HUES6 (cell line): ENCODE results near the gene BCAS1.
"Not testable (repeated sequence)": the region's sequence is repeated elsewhere in the genome, so short reads cannot be mapped to it uniquely, and the experiment has no call there.

Source experiments
- H3K27ac ChIP-seq: 2 replicates; pipeline ENCODE4 v1.7.0; 2013; ENCODE audit warnings: low read depth, mild to moderate bottlenecking, low read length, inconsistent platforms
- H3K27me3 ChIP-seq: 2 replicates; pipeline ENCODE4 v1.6.1; 2013; ENCODE audit warnings: low read length; ENCODE audit not compliant: control insufficient read depth, insufficient read depth
- H3K36me3 ChIP-seq: 2 replicates; pipeline ENCODE4 v1.6.1; 2013; ENCODE audit warnings: low read length; ENCODE audit not compliant: control insufficient read depth, insufficient read depth
- H3K4me1 ChIP-seq: 2 replicates; pipeline ENCODE4 v1.6.1; 2013; ENCODE audit warnings: low read length; ENCODE audit not compliant: control insufficient read depth, insufficient read depth
- H3K4me3 ChIP-seq: 2 replicates; pipeline ENCODE4 v1.5.1; 2013; ENCODE audit warnings: low read depth, low read length
- H3K9ac ChIP-seq: one replicate; pipeline ENCODE4 v1.6.1; 2013; ENCODE audit warnings: mild to moderate bottlenecking, low read length
- H3K9me3 ChIP-seq: 2 replicates; pipeline ENCODE4 v1.6.1; 2013; ENCODE audit warnings: low read depth, low read length; ENCODE audit not compliant: control insufficient read depth, insufficient read depth

Gene BCAS1

DNA sequence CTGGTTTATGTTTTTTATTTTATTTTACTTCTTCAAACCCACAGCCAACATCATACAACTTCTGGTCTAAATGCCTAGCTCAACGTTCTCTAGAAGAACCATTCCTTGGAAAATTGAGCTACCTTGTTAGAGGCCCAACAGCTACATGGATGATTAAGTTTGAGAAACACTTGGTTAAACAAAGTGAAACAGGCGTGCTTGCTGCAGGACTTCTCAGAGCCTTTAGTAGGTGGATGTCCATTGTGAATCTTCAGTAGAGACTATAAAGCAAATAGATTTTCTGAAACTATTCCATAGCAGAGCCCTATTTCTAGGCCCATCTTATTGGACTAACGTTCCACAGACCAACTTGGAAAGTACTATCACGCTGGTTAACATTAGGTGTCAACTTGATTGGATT lies 51.3 kb downstream of the BCAS1 start:
- no peak overlapping the region for H3K4me3 ChIP-seq
- H3K27ac ChIP-seq = no peak overlapping the region
- H3K4me1 ChIP-seq = peaks cover 3% of the 10 kb centered on the region
- no peaks in the 10 kb centered on the region for H3K9me3 ChIP-seq
- no peaks in the 10 kb centered on the region for H3K36me3 ChIP-seq
- H3K27me3 ChIP-seq = no peaks in the 10 kb centered on the region
- H3K9ac ChIP-seq = no peak overlapping the region

DNA sequence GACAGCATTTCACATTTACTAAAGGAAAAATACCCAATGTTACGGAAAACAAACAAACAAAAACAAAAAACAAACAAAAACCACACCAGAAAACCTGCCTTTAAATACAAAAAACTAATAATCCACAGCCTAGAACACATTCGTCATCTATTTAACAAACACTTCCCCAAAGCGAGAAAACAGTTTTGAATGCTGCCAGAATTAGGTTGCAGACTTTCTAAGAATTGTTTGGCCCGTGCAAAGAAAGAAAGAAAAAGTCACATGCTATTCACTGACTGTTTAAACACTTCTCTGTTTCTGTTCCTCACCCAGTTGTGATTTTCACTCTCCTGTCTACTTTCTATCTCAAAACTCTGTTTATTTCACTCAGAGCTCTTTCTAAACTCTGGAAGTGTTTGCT lies 52.5 kb downstream of the BCAS1 start:
- Histone ChIP-seq H3K36me3 (no peaks in the 10 kb centered on the region), H3K4me1 (peaks cover 3% of the 10 kb centered on the region), H3K9me3 (no peaks in the 10 kb centered on the region), H3K9ac (no peak overlapping the region), H3K27ac (no peak overlapping the region), H3K4me3 (no peak overlapping the region), H3K27me3 (no peaks in the 10 kb centered on the region)

DNA sequence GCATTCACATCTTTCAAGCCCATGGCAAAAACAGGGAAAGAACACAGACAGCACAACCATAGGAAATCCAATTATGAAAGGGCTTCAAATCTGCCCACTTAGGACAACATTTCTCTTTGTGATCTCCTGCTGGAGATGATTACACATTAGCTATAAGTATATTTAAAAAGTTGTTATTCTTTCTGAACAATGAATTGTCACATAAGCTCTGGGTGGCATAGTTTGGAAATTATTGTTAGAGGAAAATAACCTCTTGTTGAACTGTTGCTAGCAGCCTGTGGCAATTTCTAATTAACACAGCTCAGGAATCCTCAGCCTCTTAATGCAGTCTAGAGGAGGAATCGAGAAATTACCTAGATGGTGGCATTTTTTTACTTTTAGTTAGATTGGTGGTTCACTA lies 54.9 kb downstream of the BCAS1 start:
- peaks cover 3% of the 10 kb centered on the region for H3K4me1 ChIP-seq
- no peak overlapping the region for H3K9ac ChIP-seq
- no peak overlapping the region for H3K4me3 ChIP-seq
- no peak overlapping the region for H3K27ac ChIP-seq
- H3K27me3 ChIP-seq = no peaks in the 10 kb centered on the region
- H3K36me3 ChIP-seq = no peaks in the 10 kb centered on the region
- no peaks in the 10 kb centered on the region for H3K9me3 ChIP-seq

DNA sequence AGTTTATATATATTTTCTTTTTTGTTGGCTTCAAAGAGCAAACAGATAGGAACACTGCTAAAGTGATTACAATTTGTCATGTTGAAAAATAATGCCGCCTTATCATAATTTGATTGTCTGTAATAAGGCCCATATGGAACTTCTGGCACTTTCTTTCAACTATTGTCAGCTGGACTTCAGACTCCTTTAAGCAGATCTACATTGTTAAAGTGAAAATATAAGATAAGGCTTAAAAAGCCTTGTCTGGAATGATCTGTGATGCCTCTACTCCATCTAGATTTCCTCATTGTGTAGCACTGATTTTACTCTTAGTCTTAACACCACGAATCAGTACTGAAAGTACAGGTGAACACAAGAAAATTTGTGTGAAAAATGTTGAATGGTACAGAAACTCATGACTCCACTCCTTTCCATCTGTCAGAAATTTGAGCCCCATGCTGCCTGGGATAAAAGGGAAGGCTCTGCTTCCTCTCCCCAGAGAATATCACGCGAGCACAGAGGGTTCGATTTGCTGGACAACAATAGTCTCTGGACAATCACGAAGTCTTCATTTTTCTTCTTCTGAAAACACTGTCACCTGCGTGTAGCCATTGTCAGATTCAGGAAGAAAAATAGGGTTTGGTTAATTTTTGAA lies 56.0 kb downstream of the BCAS1 start:
- Histone ChIP-seq H3K9me3 (no peaks in the 10 kb centered on the region), H3K36me3 (no peaks in the 10 kb centered on the region), H3K9ac (no peak overlapping the region), H3K27me3 (no peaks in the 10 kb centered on the region), H3K27ac (no peak overlapping the region), H3K4me1 (peaks cover 3% of the 10 kb centered on the region), H3K4me3 (no peak overlapping the region)

DNA sequence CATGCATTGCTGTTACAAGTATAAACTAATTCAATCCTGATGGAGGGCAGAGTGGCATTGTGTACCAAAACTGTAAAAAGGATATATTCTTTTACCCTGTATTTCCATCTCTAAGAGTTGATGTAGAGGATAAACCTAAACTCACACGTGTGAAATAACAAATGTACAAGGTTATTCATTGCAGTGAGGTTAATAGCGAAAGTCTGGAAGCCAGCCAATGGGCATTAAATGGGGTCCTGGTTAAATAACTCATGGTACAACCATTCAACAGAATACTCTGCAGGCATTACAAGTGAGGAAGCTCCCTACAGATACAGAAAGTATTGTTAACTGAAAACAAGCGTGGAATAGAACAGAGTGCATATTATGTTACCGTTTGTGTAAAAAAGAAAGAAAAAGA lies 56.9 kb downstream of the BCAS1 start:
- no peak overlapping the region for H3K4me3 ChIP-seq
- H3K27me3 ChIP-seq = no peaks in the 10 kb centered on the region
- H3K9ac ChIP-seq = no peak overlapping the region
- no peaks in the 10 kb centered on the region for H3K36me3 ChIP-seq
- no peak overlapping the region for H3K27ac ChIP-seq
- no peaks in the 10 kb centered on the region for H3K9me3 ChIP-seq
- H3K4me1 ChIP-seq = peaks cover 3% of the 10 kb centered on the region

DNA sequence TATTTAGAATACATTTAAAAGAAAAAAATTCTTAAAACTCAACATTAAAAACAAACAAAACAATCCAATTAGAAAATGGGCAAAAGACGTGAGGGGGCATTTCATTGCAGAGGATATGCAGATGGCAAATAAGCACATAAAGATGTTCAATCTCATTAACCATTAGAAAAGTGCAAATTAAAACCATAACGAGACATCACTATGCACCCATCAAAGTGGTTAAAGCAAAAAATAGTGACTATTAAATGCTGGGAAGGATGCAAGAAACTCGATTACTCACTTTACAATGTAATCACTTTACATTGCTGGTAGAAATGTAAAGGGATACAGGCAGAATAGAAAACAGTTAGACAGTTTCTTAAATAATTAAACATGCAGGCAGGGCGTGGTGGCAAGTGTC lies 59.0 kb downstream of the BCAS1 start:
- Histone ChIP-seq H3K4me1 (peaks cover 3% of the 10 kb centered on the region), H3K36me3 (no peaks in the 10 kb centered on the region), H3K27ac (no peak overlapping the region), H3K9me3 (no peaks in the 10 kb centered on the region), H3K4me3 (no peak overlapping the region), H3K9ac (no peak overlapping the region), H3K27me3 (no peaks in the 10 kb centered on the region)

DNA sequence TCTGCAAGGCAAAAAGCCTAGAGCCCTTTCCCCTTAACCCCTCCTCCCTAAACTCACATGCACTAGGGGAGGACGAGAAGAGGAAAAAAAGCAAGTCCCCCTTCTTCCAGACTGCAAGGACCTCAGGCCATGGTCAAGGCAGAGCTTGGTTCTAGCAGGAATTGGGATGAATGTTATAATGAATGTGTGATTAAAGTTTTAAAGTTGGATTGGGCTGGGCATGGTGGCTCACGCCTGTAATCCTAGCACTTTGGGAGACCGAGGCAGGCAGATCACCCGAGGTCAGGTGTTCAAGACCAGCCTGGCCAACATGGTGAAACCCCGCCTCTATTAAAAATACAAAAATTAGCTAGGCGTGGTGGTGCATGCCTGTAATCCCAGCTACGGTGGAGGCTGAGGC lies 64.2 kb downstream of the BCAS1 start:
- H3K9ac ChIP-seq, H3K27ac ChIP-seq, H3K4me3 ChIP-seq, H3K36me3 ChIP-seq, H3K27me3 ChIP-seq, H3K4me1 ChIP-seq, H3K9me3 ChIP-seq: not testable (repeated sequence)

DNA sequence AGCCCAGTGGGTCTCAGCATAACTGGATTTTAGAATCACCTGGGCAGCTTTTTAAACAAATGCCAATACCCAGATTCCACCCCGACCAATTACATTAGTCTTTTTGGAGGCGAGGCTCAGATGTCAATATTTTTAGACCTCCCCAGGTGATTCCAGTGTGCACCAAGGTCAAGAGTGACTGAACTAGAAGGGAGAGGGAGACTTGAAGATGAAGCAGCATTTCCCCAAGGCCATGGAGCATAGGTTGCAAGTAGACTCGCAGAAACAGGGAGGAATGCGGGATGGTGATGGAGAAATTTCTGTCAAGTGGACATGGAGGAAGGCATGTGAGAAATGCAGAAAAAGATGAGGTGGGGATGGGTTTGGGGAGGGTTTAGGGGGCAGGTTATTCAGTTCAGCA lies 64.9 kb downstream of the BCAS1 start:
- Histone ChIP-seq H3K9me3 (no peaks in the 10 kb centered on the region; the same call in 1 of the 2 replicates), H3K36me3 (no peaks in the 10 kb centered on the region), H3K4me1 (no peaks in the 10 kb centered on the region), H3K27me3 (no peaks in the 10 kb centered on the region), H3K9ac (no peak overlapping the region), H3K27ac (no peak overlapping the region), H3K4me3 (no peak overlapping the region)

DNA sequence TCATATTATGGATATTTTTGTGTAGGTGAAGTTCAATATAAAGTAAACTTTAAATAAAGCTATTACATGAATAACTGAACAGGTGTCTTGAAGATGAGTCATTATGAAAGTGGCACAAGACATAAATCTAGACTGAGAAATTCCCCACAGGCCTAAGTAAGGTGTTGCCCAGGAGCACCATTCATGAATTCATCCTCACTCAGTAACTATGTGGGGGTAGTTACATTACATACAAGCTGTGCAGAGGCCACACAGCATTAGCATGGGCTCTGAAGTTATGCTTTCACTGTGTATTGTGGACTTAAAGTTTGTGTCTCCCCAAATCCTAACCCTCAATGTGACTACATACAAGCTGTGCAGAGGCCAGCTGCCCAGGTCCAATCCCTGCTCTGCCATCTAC lies 65.9 kb downstream of the BCAS1 start:
- Histone ChIP-seq H3K9ac (no peak overlapping the region), H3K27me3 (no peaks in the 10 kb centered on the region)

DNA sequence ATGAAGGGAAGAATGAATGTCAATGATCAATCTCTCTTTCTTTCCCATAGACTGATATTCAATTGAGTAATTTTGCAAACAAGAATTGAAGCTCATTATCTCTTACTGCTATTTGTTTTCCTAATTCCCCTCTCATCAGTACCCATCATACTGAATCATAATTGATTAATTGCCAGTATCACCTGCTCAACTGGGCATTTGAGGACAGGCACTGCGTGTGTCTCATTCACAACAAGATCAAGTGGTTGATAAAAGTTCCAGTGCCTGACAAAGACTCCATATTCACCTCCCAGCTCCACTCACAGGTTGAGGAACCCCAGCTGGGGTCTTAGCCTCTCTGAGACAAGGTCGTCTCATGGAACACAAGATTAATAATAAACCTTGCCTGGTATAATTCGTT lies 67.7 kb downstream of the BCAS1 start:
- Histone ChIP-seq H3K9ac (no peak overlapping the region), H3K4me1 (no peaks in the 10 kb centered on the region), H3K27ac (no peak overlapping the region), H3K9me3 (peaks cover 3% of the 10 kb centered on the region; the same call in 1 of the 2 replicates), H3K4me3 (no peak overlapping the region), H3K36me3 (no peaks in the 10 kb centered on the region), H3K27me3 (no peaks in the 10 kb centered on the region)

More for the DNA sequence above, 65.9 kb downstream of the BCAS1 start:
- H3K27ac ChIP-seq = no peak overlapping the region
- no peaks in the 10 kb centered on the region for H3K36me3 ChIP-seq
- H3K4me1 ChIP-seq = no peaks in the 10 kb centered on the region
- no peaks in the 10 kb centered on the region; the same call in 1 of the 2 replicates for H3K9me3 ChIP-seq
- H3K4me3 ChIP-seq = no peak overlapping the region

DNA sequence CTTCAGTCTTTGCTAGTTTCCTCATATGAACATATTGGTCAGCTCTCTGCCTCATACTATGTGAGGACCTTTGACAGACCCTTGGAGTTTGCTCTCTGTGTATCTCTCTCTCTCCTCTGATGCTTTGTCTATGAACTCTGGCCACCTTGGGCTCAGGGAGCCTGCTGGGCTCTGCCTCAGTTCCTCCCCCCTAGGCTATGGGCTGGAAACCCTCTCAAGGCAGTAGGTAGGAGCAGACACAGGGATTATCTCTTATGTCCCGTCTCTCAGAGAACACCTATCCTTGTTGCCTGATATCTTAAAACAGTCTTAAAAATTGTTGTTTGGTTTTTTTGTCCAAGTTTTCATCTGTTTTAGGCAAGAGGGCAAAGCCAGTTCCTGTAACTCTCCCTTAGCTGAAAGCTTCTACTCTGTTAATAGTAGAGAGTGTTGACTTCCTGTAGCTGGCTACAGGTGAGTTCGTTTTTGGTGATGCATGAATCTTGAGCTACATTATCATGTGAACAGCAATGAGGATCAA lies 68.3 kb downstream of the BCAS1 start:
- Histone ChIP-seq H3K9me3 (peaks cover 3% of the 10 kb centered on the region; the same call in 1 of the 2 replicates), H3K4me1 (no peaks in the 10 kb centered on the region), H3K27ac (no peak overlapping the region), H3K27me3 (no peaks in the 10 kb centered on the region), H3K4me3 (no peak overlapping the region), H3K36me3 (no peaks in the 10 kb centered on the region), H3K9ac (no peak overlapping the region)
